Activated CD4-positive, alpha-beta T cell treated with anti-CD3 and anti-CD28 coated beads for 36 hours (primary cell): ENCODE data around the gene FAM135A. TPM values are rescaled to one million over a fixed set of nuclear protein-coding genes. Genes with fewer than 3 reads are reported as not detected.

Source experiments
- ATAC-seq: fragments of 200-7000 bp; cut with Tn5 transposase; one replicate; pipeline ENCODE4 v1.10.0; 2021; ENCODE audit warnings: mild to moderate bottlenecking, moderate library complexity
- CTCF ChIA-PET: fragments of 350-600 bp; sonication (Branson Sonifier 250); formaldehyde crosslinking; loops from one replicate; lab custom pipeline; 2021; ENCODE audit warnings: antibody characterized with exemption; lab: Charles Lee
- POLR2A ChIA-PET: fragments of 350-600 bp; sonication (Branson Sonifier 250); formaldehyde crosslinking; loops from one replicate; lab custom pipeline; 2021; ENCODE audit warnings: antibody characterized with exemption, inconsistent platforms; lab: Charles Lee
- DNase-seq: peaks from one replicate; pipeline ENCODE4 v3.0.0-alpha.2; 2020
- H3K27ac Mint-ChIP-seq: one replicate; pipeline ENCODE4 v1.8.0; 2021; ENCODE audit warnings: mixed read lengths
- H3K27me3 Mint-ChIP-seq: one replicate; pipeline ENCODE4 v1.8.0; 2021; ENCODE audit warnings: mixed read lengths
- H3K36me3 Mint-ChIP-seq: one replicate; pipeline ENCODE4 v1.8.0; 2021; ENCODE audit warnings: low read depth, mixed read lengths
- H3K4me1 Mint-ChIP-seq: one replicate; pipeline ENCODE4 v1.8.0; 2021; ENCODE audit warnings: mixed read lengths
- H3K4me3 Mint-ChIP-seq: one replicate; pipeline ENCODE4 v1.8.0; 2021; ENCODE audit warnings: mild to moderate bottlenecking, moderate library complexity, mixed read lengths
- H3K9me3 Mint-ChIP-seq: one replicate; pipeline ENCODE4 v1.8.0; 2021; ENCODE audit warnings: low read depth, mixed read lengths
- intact Hi-C, 2 experiments: fragments of 100-400 bp; cut with DNase I in 1 of 2; cut with micrococcal nuclease in 1 of 2; formaldehyde crosslinking; loops; one replicate each; pipeline versions ENCODE4 v1.14.2 to v1.15.1; 2022 to 2024; cut with DNase I, micrococcal nuclease
- total RNA-seq, 2 experiments: library from RNA; stranded (reverse); gene quantifications; one replicate each; pipeline ENCODE4 v1.2.3, GENCODE V29; 2021

The FAM135A gene
- total RNA-seq, 2 experiments from 2014 or later: 7.6 to 7.8 TPM

GRCh38 chr6:70507161-70507560 is 93.9 kb downstream of the FAM135A start:
- Mint-ChIP-seq H3K36me3 (peaks cover 31% of the 10 kb centered on the region), H3K4me3 (no peak overlapping the region), H3K27ac (no peak overlapping the region), H3K9me3 (peaks cover 7% of the 10 kb centered on the region), H3K27me3 (no peaks in the 10 kb centered on the region), H3K4me1 (no peaks in the 10 kb centered on the region)
- ChIA-PET POLR2A (no interaction called here), CTCF (interaction anchor here (0.6 kb wide), 1 partner anchor 311 kb away, joined by 5 read pairs; no protein-coding TSS in a partner anchor)
- ATAC-seq (no peak), DNase-seq (no peak)
- intact Hi-C loops: no loop called here

- DNase-seq (no peak), ATAC-seq (no peak)
- Mint-ChIP-seq H3K9me3 (peaks cover 4% of the 10 kb centered on the region), H3K36me3 (peaks cover 17% of the 10 kb centered on the region), H3K4me1 (no peaks in the 10 kb centered on the region), H3K27me3 (no peaks in the 10 kb centered on the region), H3K4me3 (no peak overlapping the region), H3K27ac (no peak overlapping the region)
- CTCF ChIA-PET: no interaction called here
- POLR2A ChIA-PET: no interaction called here
- intact Hi-C loops: no loop called here
Observed at GRCh38 chr6:70508953-70509352, 95.6 kb downstream of the FAM135A start.

GRCh38 chr6:70510600-70510999 is 97.3 kb downstream of the FAM135A start:
- ChIA-PET POLR2A (no interaction called here), CTCF (no interaction called here)
- no peaks in the 10 kb centered on the region for H3K4me1 Mint-ChIP-seq
- DNase-seq (no peak), ATAC-seq (no peak)
- intact Hi-C loops: no loop called here
- peaks cover 5% of the 10 kb centered on the region for H3K36me3 Mint-ChIP-seq
- H3K9me3 Mint-ChIP-seq: no peaks in the 10 kb centered on the region
- H3K27ac Mint-ChIP-seq: no peak overlapping the region
- no peaks in the 10 kb centered on the region for H3K27me3 Mint-ChIP-seq
- no peak overlapping the region for H3K4me3 Mint-ChIP-seq

- intact Hi-C loops: no loop called here
- ATAC-seq: no peak
- DNase-seq: no peak
- no peaks in the 10 kb centered on the region for H3K27me3 Mint-ChIP-seq
- no peaks in the 10 kb centered on the region for H3K9me3 Mint-ChIP-seq
- H3K4me3 Mint-ChIP-seq: no peak overlapping the region
- H3K4me1 Mint-ChIP-seq: peaks cover 6% of the 10 kb centered on the region
- no peaks in the 10 kb centered on the region for H3K36me3 Mint-ChIP-seq
- H3K27ac Mint-ChIP-seq: no peak overlapping the region
- CTCF ChIA-PET: interaction anchor here (0.6 to 1.2 kb wide), 3 partner anchors 36 to 367 kb away, joined by 3 to 4 read pairs (median 4); no protein-coding TSS in a partner anchor
- POLR2A ChIA-PET: no interaction called here
Observed at GRCh38 chr6:70518723-70519122, 105.4 kb downstream of the FAM135A start.

- Mint-ChIP-seq H3K9me3 (no peaks in the 10 kb centered on the region), H3K27me3 (no peaks in the 10 kb centered on the region), H3K4me3 (no peak overlapping the region), H3K4me1 (peaks cover 6% of the 10 kb centered on the region), H3K27ac (no peak overlapping the region), H3K36me3 (peaks cover 3% of the 10 kb centered on the region)
- CTCF ChIA-PET: interaction anchor here (0.5 to 5.1 kb wide), 15 partner anchors 13 to 724 kb away, joined by 3 to 66 read pairs (median 4); partner anchors contain the start of gene SMAP1
- POLR2A ChIA-PET: no interaction called here
- DNase-seq (no peak), ATAC-seq (no peak)
- intact Hi-C loops: loop anchor here (1.0 to 5.0 kb wide), 4 partner anchors 166 to 492 kb away; partner anchors contain the start of gene B3GAT2 (in 2 of the 2)
Observed at GRCh38 chr6:70520575-70520974, 107.3 kb downstream of the FAM135A start.

- Mint-ChIP-seq H3K27ac (no peak overlapping the region), H3K4me3 (no peak overlapping the region), H3K36me3 (peaks cover 6% of the 10 kb centered on the region), H3K27me3 (no peaks in the 10 kb centered on the region), H3K4me1 (no peaks in the 10 kb centered on the region), H3K9me3 (no peaks in the 10 kb centered on the region)
- DNase-seq (no peak), ATAC-seq (no peak)
- intact Hi-C loops: loop anchor here (5.0 kb wide), 2 partner anchors 432 to 487 kb away; partner anchors contain the start of gene B3GAT2 (in 2 of the 2)
- ChIA-PET POLR2A (no interaction called here), CTCF (interaction anchor here (1.0 to 5.1 kb wide), 4 partner anchors 22 to 359 kb away, joined by 3 to 66 read pairs (median 4); no protein-coding TSS in a partner anchor)
Observed at GRCh38 chr6:70524721-70525286, 111.5 kb downstream of the FAM135A start.

- POLR2A ChIA-PET: no interaction called here
- no peak for ATAC-seq
Observed at GRCh38 chr6:70527071-70527737, 113.9 kb downstream of the FAM135A start.

GRCh38 chr6:70530023-70530422 is 116.7 kb downstream of the FAM135A start:
- ChIA-PET POLR2A (no interaction called here), CTCF (interaction anchor here (1.6 kb wide), 1 partner anchor 156 kb away, joined by 6 read pairs; no protein-coding TSS in a partner anchor)
- no peaks in the 10 kb centered on the region for H3K9me3 Mint-ChIP-seq
- intact Hi-C loops: no loop called here
- no peak overlapping the region for H3K27ac Mint-ChIP-seq
- no peaks in the 10 kb centered on the region for H3K4me1 Mint-ChIP-seq
- H3K36me3 Mint-ChIP-seq: peaks cover 6% of the 10 kb centered on the region
- H3K27me3 Mint-ChIP-seq: no peaks in the 10 kb centered on the region
- DNase-seq (no peak), ATAC-seq (no peak)
- H3K4me3 Mint-ChIP-seq: no peak overlapping the region

More at GRCh38 chr6:70527071-70527737, 113.9 kb downstream of the FAM135A start:
- Mint-ChIP-seq H3K36me3 (peaks cover 6% of the 10 kb centered on the region), H3K4me1 (no peaks in the 10 kb centered on the region), H3K27ac (no peak overlapping the region), H3K9me3 (no peaks in the 10 kb centered on the region), H3K27me3 (no peaks in the 10 kb centered on the region), H3K4me3 (no peak overlapping the region)
- DNase-seq: no peak
- intact Hi-C loops: no loop called here
- CTCF ChIA-PET: no interaction called here

- Mint-ChIP-seq H3K27me3 (no peaks in the 10 kb centered on the region), H3K4me3 (no peak overlapping the region), H3K9me3 (no peaks in the 10 kb centered on the region), H3K36me3 (peaks cover 5% of the 10 kb centered on the region), H3K4me1 (no peaks in the 10 kb centered on the region), H3K27ac (no peak overlapping the region)
- intact Hi-C loops: no loop called here
- DNase-seq (no peak), ATAC-seq (no peak)
- ChIA-PET POLR2A (no interaction called here), CTCF (interaction anchor here (0.6 to 1.6 kb wide), 3 partner anchors 10 to 360 kb away, joined by 3 to 6 read pairs (median 3); no protein-coding TSS in a partner anchor)
Observed at GRCh38 chr6:70531133-70531532, 117.8 kb downstream of the FAM135A start.

- Mint-ChIP-seq H3K27ac (no peak overlapping the region), H3K9me3 (no peaks in the 10 kb centered on the region), H3K27me3 (no peaks in the 10 kb centered on the region), H3K4me1 (peaks cover 2% of the 10 kb centered on the region), H3K36me3 (peaks cover 10% of the 10 kb centered on the region), H3K4me3 (no peak overlapping the region)
- POLR2A ChIA-PET: no interaction called here
- no peak for DNase-seq
- ATAC-seq: no peak
- intact Hi-C loops: no loop called here
- CTCF ChIA-PET: interaction anchor here (1.2 kb wide), 1 partner anchor 149 kb away, joined by 3 read pairs; no protein-coding TSS in a partner anchor
Observed at GRCh38 chr6:70537266-70537665, 124.0 kb downstream of the FAM135A start.

GRCh38 chr6:70538376-70538775 is 125.1 kb downstream of the FAM135A start:
- no peak overlapping the region for H3K27ac Mint-ChIP-seq
- no peaks in the 10 kb centered on the region for H3K9me3 Mint-ChIP-seq
- ChIA-PET CTCF (interaction anchor here (1.0 to 1.2 kb wide), 2 partner anchors 15 to 148 kb away, joined by 3 read pairs; no protein-coding TSS in a partner anchor), POLR2A (no interaction called here)
- no peaks in the 10 kb centered on the region for H3K27me3 Mint-ChIP-seq
- no peak overlapping the region for H3K4me3 Mint-ChIP-seq
- peaks cover 8% of the 10 kb centered on the region for H3K36me3 Mint-ChIP-seq
- peaks cover 2% of the 10 kb centered on the region for H3K4me1 Mint-ChIP-seq
- intact Hi-C loops: no loop called here
- DNase-seq: no peak
- no peak for ATAC-seq
